GM12878 (cell line): ENCODE measurements around the gene TNFRSF9.

Experiments
- POLR2A ChIP-seq: IDR thresholded peaks from 2 replicates; pipeline ENCODE4 v1.6.1; 2011; ENCODE audit warnings: low read depth, mild to moderate bottlenecking, low read length
- RAD51 ChIP-seq: fragments of 450-650 bp; IDR thresholded peaks from 2 replicates; pipeline ENCODE4 v1.6.1; 2016; ENCODE audit warnings: moderate library complexity, mild to moderate bottlenecking, inconsistent platforms
- TF ChIP-seq, protein P1 (sequence below): IDR thresholded peaks from 2 replicates; pipeline ENCODE4 v1.6.1; 2011; ENCODE audit warnings: low read depth, mild to moderate bottlenecking, low read length, moderate library complexity, borderline replicate concordance; ENCODE audit errors: extremely low read depth
- TF ChIP-seq, protein P2 (sequence below), 3 experiments: IDR thresholded peaks in 2 of 3; conservative IDR thresholded peaks in 1 of 3; 2 replicates each; pipeline ENCODE4 v1.5.1; 2011; ENCODE audit warnings: low read depth in 3 of 3, low read length in 3 of 3, mild to moderate bottlenecking in 3 of 3, control low read depth in 2 of 3, moderate library complexity in 2 of 3, inconsistent platforms in 1 of 3, mixed read lengths in 1 of 3; ENCODE audit not compliant: control insufficient read depth in 2 of 3, insufficient read depth in 1 of 3; ENCODE audit errors: extremely low read depth in 1 of 3

DNA sequence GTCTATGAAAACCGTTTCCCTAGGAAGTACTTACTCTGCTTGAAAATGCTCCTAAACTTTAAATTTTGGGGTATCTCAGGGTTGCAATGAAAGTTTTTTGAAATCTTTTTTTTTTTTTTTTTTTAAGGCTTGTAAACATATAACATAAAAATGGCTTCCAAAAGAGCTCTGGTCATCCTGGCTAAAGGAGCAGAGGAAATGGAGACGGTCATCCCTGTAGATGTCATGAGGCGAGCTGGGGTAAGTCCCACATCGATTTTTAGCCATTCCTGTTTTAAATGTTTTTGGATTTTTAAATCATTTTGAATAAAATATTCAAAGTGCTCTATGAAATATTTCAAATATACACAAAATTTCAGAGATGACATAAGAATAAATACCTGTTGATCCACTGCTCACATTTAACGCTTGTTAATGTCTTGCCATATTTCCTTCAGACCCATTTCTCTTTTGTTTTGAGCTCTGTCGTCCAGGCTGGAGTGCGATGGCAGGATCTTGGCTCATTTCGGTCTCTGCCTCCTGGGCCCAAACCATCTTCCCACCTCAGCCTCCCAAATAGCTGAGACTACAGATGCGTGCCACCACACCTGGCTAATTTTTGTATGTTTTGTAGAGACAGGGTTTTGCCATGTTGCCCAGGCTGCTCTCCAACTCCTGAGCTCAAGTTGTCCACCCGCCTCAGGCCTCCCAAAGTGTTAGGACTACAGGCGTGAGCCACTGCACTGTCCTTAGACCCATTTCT is 22.2 kb upstream of the TNFRSF9 start:
- TF ChIP-seq, protein P1, sequence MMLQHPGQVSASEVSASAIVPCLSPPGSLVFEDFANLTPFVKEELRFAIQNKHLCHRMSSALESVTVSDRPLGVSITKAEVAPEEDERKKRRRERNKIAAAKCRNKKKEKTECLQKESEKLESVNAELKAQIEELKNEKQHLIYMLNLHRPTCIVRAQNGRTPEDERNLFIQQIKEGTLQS, result no peak
- no peak for TF ChIP-seq POLR2A
- TF ChIP-seq, protein P2, sequence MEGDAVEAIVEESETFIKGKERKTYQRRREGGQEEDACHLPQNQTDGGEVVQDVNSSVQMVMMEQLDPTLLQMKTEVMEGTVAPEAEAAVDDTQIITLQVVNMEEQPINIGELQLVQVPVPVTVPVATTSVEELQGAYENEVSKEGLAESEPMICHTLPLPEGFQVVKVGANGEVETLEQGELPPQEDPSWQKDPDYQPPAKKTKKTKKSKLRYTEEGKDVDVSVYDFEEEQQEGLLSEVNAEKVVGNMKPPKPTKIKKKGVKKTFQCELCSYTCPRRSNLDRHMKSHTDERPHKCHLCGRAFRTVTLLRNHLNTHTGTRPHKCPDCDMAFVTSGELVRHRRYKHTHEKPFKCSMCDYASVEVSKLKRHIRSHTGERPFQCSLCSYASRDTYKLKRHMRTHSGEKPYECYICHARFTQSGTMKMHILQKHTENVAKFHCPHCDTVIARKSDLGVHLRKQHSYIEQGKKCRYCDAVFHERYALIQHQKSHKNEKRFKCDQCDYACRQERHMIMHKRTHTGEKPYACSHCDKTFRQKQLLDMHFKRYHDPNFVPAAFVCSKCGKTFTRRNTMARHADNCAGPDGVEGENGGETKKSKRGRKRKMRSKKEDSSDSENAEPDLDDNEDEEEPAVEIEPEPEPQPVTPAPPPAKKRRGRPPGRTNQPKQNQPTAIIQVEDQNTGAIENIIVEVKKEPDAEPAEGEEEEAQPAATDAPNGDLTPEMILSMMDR (IDR thresholded peaks at IDR 0.05 in 2 of 3, conservative IDR thresholded peaks at IDR 0.05 in 1 of 3; ENCODE audit: control insufficient read depth in 2 of 3, extremely low read depth in 1 of 3, insufficient read depth in 1 of 3, low read depth in 3 of 3, low read length in 3 of 3), result no peak
- no peak for TF ChIP-seq RAD51
